Small intestine (tissue), 7 donors: ENCODE data around the gene MYB. TPM values are rescaled to one million over a fixed set of nuclear protein-coding genes. Genes with fewer than 3 reads are reported as not detected.

Experiments used
- DNase-seq, 2 donors: peaks; one replicate each; pipeline versions ENCODE4 v3.0.0 to v3.0.0-alpha.2; 2013
- FAIRE-seq: peaks from 2 replicates; lab custom pipeline; 2012; peaks lifted over from hg19 to GRCh38; lab: Jason Lieb, UNC
- H3K27ac ChIP-seq, 3 donors: one replicate each; pipeline ENCODE4 v1.5.1; 2013; ENCODE audit warnings: low read length in 2 of 3, mild to moderate bottlenecking in 2 of 3, control low read depth in 1 of 3, inconsistent platforms in 1 of 3, low read depth in 1 of 3, moderate library complexity in 1 of 3
- H3K27me3 ChIP-seq, 3 donors: one replicate each; pipeline ENCODE4 v1.6.1; 2013; ENCODE audit warnings: low read length in 3 of 3, inconsistent platforms in 1 of 3; ENCODE audit not compliant: control insufficient read depth in 3 of 3, insufficient read depth in 3 of 3
- H3K36me3 ChIP-seq, 3 donors: one replicate each; pipeline ENCODE4 v1.6.1; 2013; ENCODE audit warnings: low read length in 3 of 3, inconsistent platforms in 1 of 3, low read depth in 1 of 3, mild to moderate bottlenecking in 1 of 3, moderate library complexity in 1 of 3; ENCODE audit not compliant: control insufficient read depth in 3 of 3, insufficient read depth in 2 of 3
- H3K4me1 ChIP-seq, 3 donors: one replicate each; pipeline ENCODE4 v1.6.1; 2013; ENCODE audit warnings: low read length in 2 of 3, inconsistent platforms in 1 of 3, low read depth in 1 of 3, mild to moderate bottlenecking in 1 of 3, moderate library complexity in 1 of 3; ENCODE audit not compliant: control insufficient read depth in 3 of 3, insufficient read depth in 2 of 3
- H3K4me3 ChIP-seq, 3 donors: one replicate each; pipeline ENCODE4 v1.5.1; 2013; ENCODE audit warnings: low read length in 3 of 3, control low read depth in 1 of 3, inconsistent platforms in 1 of 3, low read depth in 1 of 3, mild to moderate bottlenecking in 1 of 3, moderate library complexity in 1 of 3
- H3K9me3 ChIP-seq, 2 donors: one replicate each; pipeline ENCODE4 v1.6.1; 2013; ENCODE audit warnings: low read depth in 1 of 2, low read length in 1 of 2; ENCODE audit not compliant: control insufficient read depth in 2 of 2, insufficient read depth in 1 of 2
- WGBS, 3 donors: extraction: QIAGEN DNeasy Blood & Tissue Kit; methylation state at CpG; one replicate each; pipeline ENCODE4 v1.1.7; 2013; 5-methylcytosine and 5-hydroxymethylcytosine counted together
- polyA plus RNA-seq, 4 donors: library from polyadenylated mRNA; stranded (reverse) in 3 of 4; unstranded in 1 of 4; fragments of 200-250 nt in 3 of 4; fragments of 120-200 nt in 1 of 4; gene quantifications; one replicate each; pipeline versions ENCODE4 v1.2.1 to v1.2.3, GENCODE V29; 2013
- donor health status: healthy with polysubstance abuse.
- donor health status: control.
- donor health status: control.
- donor health status: Bipolar disorder and iron deficiency.
- donor health status: healthy.

Gene MYB
- polyA plus RNA-seq, 4 donors, result 1.6 to 19.8 (median 7.4) TPM

GRCh38 chr6:135187372-135187771, 6.3 kb downstream of the MYB start:
- no peak for FAIRE-seq
- 92 to 94% (median 94%) methylated on average over 4 of the region's 4 CpGs for WGBS, 3 donors
- no peak overlapping the region for H3K4me3 ChIP-seq
- H3K4me1 ChIP-seq, result peaks cover 0 to 4% (median 0%) of the 10 kb centered on the region in 3 donors
- H3K9me3 ChIP-seq, result no peaks in the 10 kb centered on the region
- H3K27me3 ChIP-seq, result peaks cover 0 to 10% (median 2%) of the 10 kb centered on the region in 3 donors
- peaks cover 0 to 7% (median 0%) of the 10 kb centered on the region in 3 donors for H3K36me3 ChIP-seq
- no peak overlapping the region for H3K27ac ChIP-seq
- no peak for DNase-seq

GRCh38 chr6:135188718-135189117, 7.6 kb downstream of the MYB start:
- FAIRE-seq, result no peak
- peaks cover 0 to 4% (median 0%) of the 10 kb centered on the region in 3 donors for H3K4me1 ChIP-seq
- H3K27ac ChIP-seq, result no peak overlapping the region
- H3K4me3 ChIP-seq, result no peak overlapping the region
- H3K9me3 ChIP-seq, result no peaks in the 10 kb centered on the region
- peaks cover 0 to 2% (median 0%) of the 10 kb centered on the region in 3 donors for H3K27me3 ChIP-seq
- DNase-seq, result no peak
- H3K36me3 ChIP-seq, result peaks cover 0 to 7% (median 0%) of the 10 kb centered on the region in 3 donors
- WGBS, 3 donors, result 85 to 94% (median 88%) methylated on average over 2 of the region's 2 CpGs

- Histone ChIP-seq H3K4me1 (no peaks in the 10 kb centered on the region), H3K9me3 (no peaks in the 10 kb centered on the region), H3K4me3 (no peak overlapping the region), H3K36me3 (peaks cover 0 to 9% (median 5%) of the 10 kb centered on the region in 3 donors), H3K27me3 (no peaks in the 10 kb centered on the region), H3K27ac (no peak overlapping the region)
- WGBS, 3 donors, result 16 to 64% (median 32%) methylated on average over 1 of the region's 1 CpG
- FAIRE-seq (no peak), DNase-seq (no peak)
These were observed 8.2 kb downstream of the MYB start for GRCh38 chr6:135189344-135189743.

- WGBS, 3 donors, result 83% methylated on average over 10 of the region's 10 CpGs
- Histone ChIP-seq H3K27me3 (no peaks in the 10 kb centered on the region), H3K4me3 (no peak overlapping the region), H3K36me3 (peaks cover 2 to 10% (median 5%) of the 10 kb centered on the region in 3 donors), H3K4me1 (no peaks in the 10 kb centered on the region), H3K27ac (no peak overlapping the region), H3K9me3 (no peaks in the 10 kb centered on the region)
- DNase-seq (no peak), FAIRE-seq (no peak)
These were observed 10.6 kb downstream of the MYB start for GRCh38 chr6:135191508-135192255.

GRCh38 chr6:135192256-135193174, 11.4 kb downstream of the MYB start:
- WGBS, 3 donors, result 84 to 89% (median 87%) methylated on average over 13 of the region's 13 CpGs
- no peak overlapping the region for H3K4me3 ChIP-seq
- H3K4me1 ChIP-seq, result no peaks in the 10 kb centered on the region
- DNase-seq (no peak), FAIRE-seq (no peak)
- no peaks in the 10 kb centered on the region for H3K27me3 ChIP-seq
- peaks cover 4 to 15% (median 5%) of the 10 kb centered on the region in 3 donors for H3K36me3 ChIP-seq
- H3K9me3 ChIP-seq, result no peaks in the 10 kb centered on the region
- H3K27ac ChIP-seq, result no peak overlapping the region

- WGBS, 3 donors, result 62 to 85% (median 76%) methylated on average over 1 of the region's 1 CpG
- peaks cover 4 to 15% (median 5%) of the 10 kb centered on the region in 3 donors for H3K36me3 ChIP-seq
- no peaks in the 10 kb centered on the region for H3K9me3 ChIP-seq
- no peak overlapping the region for H3K4me3 ChIP-seq
- FAIRE-seq (no peak), DNase-seq (no peak)
- no peaks in the 10 kb centered on the region for H3K4me1 ChIP-seq
- H3K27me3 ChIP-seq, result no peaks in the 10 kb centered on the region
- H3K27ac ChIP-seq, result no peak overlapping the region
These were observed 12.1 kb downstream of the MYB start for GRCh38 chr6:135193221-135193620.

GRCh38 chr6:135195041-135195440, 13.9 kb downstream of the MYB start:
- FAIRE-seq (no peak), DNase-seq (no peak)
- H3K36me3 ChIP-seq, result peaks cover 4 to 15% (median 5%) of the 10 kb centered on the region in 3 donors

GRCh38 chr6:135195522-135195921, 14.4 kb downstream of the MYB start:
- no peak for FAIRE-seq
- H3K27ac ChIP-seq, result no peak overlapping the region
- DNase-seq, result no peak
- 80 to 91% (median 90%) methylated on average over 6 of the region's 6 CpGs for WGBS, 3 donors
- peaks cover 4 to 15% (median 5%) of the 10 kb centered on the region in 3 donors for H3K36me3 ChIP-seq
- no peaks in the 10 kb centered on the region for H3K4me1 ChIP-seq
- H3K27me3 ChIP-seq, result no peaks in the 10 kb centered on the region
- no peaks in the 10 kb centered on the region for H3K9me3 ChIP-seq
- no peak overlapping the region for H3K4me3 ChIP-seq

More at GRCh38 chr6:135195041-135195440, 13.9 kb downstream of the MYB start:
- 74 to 89% (median 79%) methylated on average over 2 of the region's 2 CpGs for WGBS, 3 donors
- H3K4me1 ChIP-seq, result no peaks in the 10 kb centered on the region
- H3K9me3 ChIP-seq, result no peaks in the 10 kb centered on the region
- H3K4me3 ChIP-seq, result no peak overlapping the region
- no peaks in the 10 kb centered on the region for H3K27me3 ChIP-seq
- H3K27ac ChIP-seq, result no peak overlapping the region
